Erythroblast (primary cell): ENCODE measurements around the gene MCF2L.

ENCODE experiments used
- DNase-seq, 2 experiments: peaks; one replicate each; lab custom pipeline; 2025; lab: John Stamatoyannopoulos, UW
- GATA1 ChIP-seq: IDR thresholded peaks from 2 replicates; pipeline ENCODE4 v1.6.1; 2011; ENCODE audit warnings: low read depth, mild to moderate bottlenecking, control low read depth, low read length, moderate library complexity
- POLR2A ChIP-seq: IDR thresholded peaks from 2 replicates; pipeline ENCODE4 v1.6.1; 2011; ENCODE audit warnings: mild to moderate bottlenecking, low read length

The MCF2L gene

GRCh38 chr13:113126265-113127150 is 157.5 kb downstream of the MCF2L start:
- no peak for DNase-seq
- no peak for TF ChIP-seq POLR2A
- no peak for TF ChIP-seq GATA1

- TF ChIP-seq GATA1 (no peak), POLR2A (no peak)
- DNase-seq: no peak
Observed at GRCh38 chr13:113129480-113129879, 160.5 kb downstream of the MCF2L start.

- TF ChIP-seq POLR2A: no peak
- TF ChIP-seq GATA1: no peak
- peak; percentile 54 to 64 for DNase-seq
Observed at GRCh38 chr13:113129921-113130750, 161.1 kb downstream of the MCF2L start.

DNA sequence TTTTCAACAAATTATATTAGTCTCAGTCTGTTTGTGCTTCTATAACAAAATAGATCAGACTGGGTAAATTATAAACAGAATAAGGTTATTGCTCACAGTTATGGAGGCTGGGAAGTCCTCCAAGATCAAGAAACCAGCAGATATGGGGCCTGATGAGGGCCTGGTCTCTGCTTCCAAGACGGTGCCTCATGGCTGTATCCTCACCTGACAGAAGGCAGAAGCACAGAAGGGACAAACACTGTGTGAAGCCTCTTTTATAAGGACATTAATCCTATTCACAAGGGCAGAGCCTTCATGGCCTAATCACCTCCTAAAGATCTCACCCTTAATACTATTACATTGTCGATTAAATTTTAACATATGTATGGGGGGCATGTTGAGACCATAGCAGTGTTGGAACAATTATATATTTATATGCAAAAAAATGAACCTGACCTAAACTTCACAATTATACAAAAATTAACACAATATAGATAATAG is 166.3 kb downstream of the MCF2L start:
- DNase-seq: no peak
- no peak for TF ChIP-seq GATA1
- TF ChIP-seq POLR2A: no peak

GRCh38 chr13:113137691-113138298 is 168.8 kb downstream of the MCF2L start:
- no peak for DNase-seq

GRCh38 chr13:113138792-113139551 is 170.0 kb downstream of the MCF2L start:
- no peak for TF ChIP-seq POLR2A
- no peak for TF ChIP-seq GATA1
- DNase-seq: no peak

More at GRCh38 chr13:113137691-113138298, 168.8 kb downstream of the MCF2L start:
- TF ChIP-seq POLR2A (no peak), GATA1 (no peak)

- TF ChIP-seq POLR2A (no peak), GATA1 (no peak)
- no peak for DNase-seq
Observed at GRCh38 chr13:113139577-113139976, 170.6 kb downstream of the MCF2L start.

- DNase-seq: no peak
Observed at GRCh38 chr13:113140677-113141600, 171.9 kb downstream of the MCF2L start.

DNA sequence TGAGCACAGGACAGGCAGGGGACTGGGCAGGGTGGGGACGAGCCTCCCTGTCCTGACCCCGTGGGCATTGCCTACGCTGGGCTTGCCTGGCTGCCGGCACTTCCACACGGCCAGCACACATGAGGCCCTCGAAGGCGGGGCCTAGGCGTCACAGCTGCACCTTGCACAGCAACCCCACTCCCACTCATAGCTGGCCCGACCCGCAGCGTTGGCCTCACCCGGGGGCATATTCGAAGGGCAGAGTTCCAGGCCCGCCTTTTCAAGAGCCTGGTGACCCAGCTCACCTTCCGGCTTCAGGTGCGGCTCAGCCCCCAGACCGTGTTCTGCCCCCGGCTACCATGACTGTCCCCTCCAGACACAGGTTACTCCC is 172.6 kb downstream of the MCF2L start:
- TF ChIP-seq GATA1 (no peak), POLR2A (no peak)
- DNase-seq: no peak

More at GRCh38 chr13:113140677-113141600, 171.9 kb downstream of the MCF2L start:
- TF ChIP-seq GATA1 (no peak), POLR2A (no peak)

DNA sequence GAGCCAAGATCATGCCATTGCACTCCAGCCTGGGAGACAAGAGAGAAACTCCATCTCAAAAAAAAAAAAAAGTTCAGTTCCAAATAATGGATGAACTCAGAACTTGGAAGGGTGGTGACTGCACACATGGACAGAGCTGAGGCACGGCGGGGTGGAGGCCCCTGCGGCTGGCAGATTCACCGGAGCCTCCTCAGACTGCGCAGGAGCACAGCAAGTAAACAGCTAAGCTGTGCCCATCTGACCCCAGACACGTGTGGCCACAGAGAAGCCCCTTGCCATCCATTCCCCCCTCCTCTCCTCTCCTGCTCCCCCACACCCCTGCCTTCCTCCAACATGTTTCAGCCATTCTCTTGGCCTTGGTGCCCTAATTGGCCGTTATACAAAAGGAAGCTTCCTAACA is 173.9 kb downstream of the MCF2L start:
- DNase-seq: no peak
- TF ChIP-seq POLR2A (no peak), GATA1 (no peak)

DNA sequence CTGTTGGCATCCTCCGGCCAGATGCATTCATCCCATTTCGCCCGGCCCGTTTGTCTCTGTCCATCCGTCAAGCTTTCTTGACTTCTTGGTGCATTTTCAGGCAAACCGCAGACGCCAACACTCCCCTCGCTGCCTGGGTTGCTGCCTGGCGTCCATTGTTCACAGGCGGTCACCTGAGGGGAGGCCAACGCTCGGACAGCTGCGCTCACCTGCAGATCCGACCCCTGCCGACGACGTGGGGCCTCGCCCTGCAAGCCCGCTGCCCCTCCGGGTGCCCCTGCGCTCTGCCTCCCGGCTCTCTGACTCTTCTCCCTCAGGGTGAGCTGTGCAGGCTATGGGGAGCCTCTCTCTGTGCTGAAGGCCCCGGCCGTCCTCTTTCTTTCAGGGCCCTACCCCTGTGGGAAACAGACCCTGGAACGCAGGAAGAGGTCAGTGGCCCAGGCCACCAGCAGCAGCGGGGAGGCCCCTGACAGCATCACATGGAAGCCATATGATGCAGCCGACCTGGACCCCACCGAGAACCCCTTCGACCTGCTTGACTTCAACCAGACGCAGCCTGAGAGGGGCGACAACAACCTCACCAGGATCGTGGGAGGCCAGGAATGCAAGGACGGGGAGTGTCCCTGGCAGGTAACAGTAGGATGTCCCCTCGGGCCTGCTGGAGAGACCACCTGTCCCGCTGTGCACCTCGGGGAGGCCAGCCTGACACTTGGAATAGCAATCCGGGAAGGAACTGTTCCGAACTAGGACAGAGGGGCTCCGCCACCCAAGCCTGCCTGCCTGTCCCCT is 174.6 kb downstream of the MCF2L start:
- no peak for DNase-seq
- TF ChIP-seq GATA1 (no peak), POLR2A (no peak)

DNA sequence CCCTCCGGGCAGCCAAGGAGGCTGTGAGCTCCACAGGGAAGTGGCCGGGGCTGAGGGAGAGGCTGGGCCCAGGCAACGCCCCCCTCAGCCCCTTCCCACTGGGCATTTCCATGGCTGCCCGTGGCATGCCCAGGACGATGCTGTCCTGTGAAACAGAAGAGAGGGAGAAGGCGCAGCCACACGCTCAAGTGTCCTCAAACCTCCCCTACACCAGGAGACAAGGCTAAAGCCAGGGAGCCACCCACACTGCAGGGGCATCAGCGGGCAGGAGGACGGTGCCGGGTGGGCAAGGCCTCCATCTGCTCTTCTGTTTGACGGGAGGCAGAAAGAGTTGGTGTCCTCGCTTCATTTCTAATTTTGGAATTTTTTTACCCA is 175.2 kb downstream of the MCF2L start:
- TF ChIP-seq POLR2A (no peak), GATA1 (no peak)
- no peak for DNase-seq
